ENCODE data around the gene DIP2A. TPM values are rescaled to one million over a fixed set of nuclear protein-coding genes. Genes with fewer than 3 reads are reported as not detected.

Gene DIP2A
- total and polyA plus RNA-seq, 2 experiments from 2014 or later = 18.5 to 36.3 TPM

DNA sequence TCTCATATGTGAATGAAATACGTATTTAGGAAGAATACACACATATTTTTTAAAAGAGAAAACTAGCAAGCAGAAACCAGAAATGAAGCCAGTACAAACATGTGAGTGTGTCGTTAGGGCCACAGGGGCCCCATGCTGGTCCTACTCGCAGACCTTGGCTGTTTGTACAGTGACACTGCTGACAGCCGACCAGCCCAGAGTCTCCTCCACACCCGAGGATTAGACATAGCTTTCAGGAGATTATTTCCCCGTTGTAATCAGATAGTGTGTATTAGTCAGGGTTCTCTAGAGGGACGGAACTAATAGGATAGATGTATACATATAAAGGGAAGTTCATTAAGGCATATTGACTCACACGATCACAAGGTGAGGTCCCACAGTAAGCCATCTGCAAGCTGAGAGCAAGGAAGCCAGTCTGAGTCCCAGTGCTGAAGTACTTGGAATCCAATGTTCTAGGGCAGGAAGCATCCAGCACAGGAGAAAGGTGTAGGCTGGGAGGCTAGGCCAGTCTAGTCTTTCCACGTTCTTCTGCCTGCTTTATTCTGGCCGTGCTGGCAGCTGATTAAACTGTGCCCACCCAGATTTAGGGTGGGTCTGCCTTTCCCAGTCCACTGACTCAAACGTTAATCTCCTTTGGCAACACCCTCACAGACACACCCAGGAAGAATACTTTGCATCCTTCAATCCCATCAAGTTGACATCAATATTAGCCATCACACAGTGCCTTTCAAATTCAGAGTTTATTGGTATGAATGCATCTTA is 51.2 kb downstream of the DIP2A start:
- ATAC-seq = no peak

More for the DNA sequence above, 51.2 kb downstream of the DIP2A start:
- no peaks in the 10 kb centered on the region for H4K20me1 ChIP-seq (replicated peaks; ENCODE audit: insufficient read depth)
- Mint-ChIP-seq H3K27ac (no peak overlapping the region), H3K27me3 (ENCODE audit: insufficient read depth, low read depth, poor library complexity) (no peaks in the 10 kb centered on the region), H3K4me3 (no peak overlapping the region), H3K9me3 (no peaks in the 10 kb centered on the region), H3K36me3 (ENCODE audit: low read depth) (peaks cover 31% of the 10 kb centered on the region), H3K4me1 (no peaks in the 10 kb centered on the region)
- no peak overlapping the region for H3K4me2 ChIP-seq
- no peak overlapping the region for H3K27ac ChIP-seq (ENCODE audit: low read depth)
- no peak for DNase-seq (ENCODE audit: low spot score)
- 0 out of 2 replicates have a peak, but pooled peaks cover 2% of the 10 kb centered on the region for H3F3A ChIP-seq (replicated peaks; ENCODE audit: low read depth)
- no peaks in the 10 kb centered on the region for H3K9me2 ChIP-seq (ENCODE audit: insufficient read depth)
- H3K27me3 ChIP-seq (ENCODE audit: insufficient read depth) = no peaks in the 10 kb centered on the region
- H3K4me3 ChIP-seq = no peak overlapping the region
- no peaks in the 10 kb centered on the region for H3K79me2 ChIP-seq (replicated peaks; ENCODE audit: insufficient read depth)
- TF ChIP-seq ZNF114 (CRISPR knock-in tag; IDR thresholded peaks at IDR 0.05) (no peak), ZNF331 (CRISPR knock-in tag; IDR thresholded peaks at IDR 0.05; ENCODE audit: low read depth) (no peak), NANOG (IDR thresholded peaks at IDR 0.05; ENCODE audit: borderline replicate concordance) (no peak), JUNB (IDR thresholded peaks at IDR 0.05; ENCODE audit: unreplicated experiment) (no peak), STAT1 (IDR thresholded peaks at IDR 0.05; ENCODE audit: unreplicated experiment) (no peak), EZH2phosphoT487 (IDR thresholded peaks at IDR 0.05; ENCODE audit: unreplicated experiment) (no peak), EZH2 (IDR thresholded peaks at IDR 0.05; ENCODE audit: low read depth, unreplicated experiment) (no peak), POLR2AphosphoS5 (IDR thresholded peaks at IDR 0.05; ENCODE audit: low read depth) (no peak), CREB1 (CRISPR knock-in tag; IDR thresholded peaks at IDR 0.05; ENCODE audit: low read depth) (no peak)
- TF ChIP-seq, protein P1, sequence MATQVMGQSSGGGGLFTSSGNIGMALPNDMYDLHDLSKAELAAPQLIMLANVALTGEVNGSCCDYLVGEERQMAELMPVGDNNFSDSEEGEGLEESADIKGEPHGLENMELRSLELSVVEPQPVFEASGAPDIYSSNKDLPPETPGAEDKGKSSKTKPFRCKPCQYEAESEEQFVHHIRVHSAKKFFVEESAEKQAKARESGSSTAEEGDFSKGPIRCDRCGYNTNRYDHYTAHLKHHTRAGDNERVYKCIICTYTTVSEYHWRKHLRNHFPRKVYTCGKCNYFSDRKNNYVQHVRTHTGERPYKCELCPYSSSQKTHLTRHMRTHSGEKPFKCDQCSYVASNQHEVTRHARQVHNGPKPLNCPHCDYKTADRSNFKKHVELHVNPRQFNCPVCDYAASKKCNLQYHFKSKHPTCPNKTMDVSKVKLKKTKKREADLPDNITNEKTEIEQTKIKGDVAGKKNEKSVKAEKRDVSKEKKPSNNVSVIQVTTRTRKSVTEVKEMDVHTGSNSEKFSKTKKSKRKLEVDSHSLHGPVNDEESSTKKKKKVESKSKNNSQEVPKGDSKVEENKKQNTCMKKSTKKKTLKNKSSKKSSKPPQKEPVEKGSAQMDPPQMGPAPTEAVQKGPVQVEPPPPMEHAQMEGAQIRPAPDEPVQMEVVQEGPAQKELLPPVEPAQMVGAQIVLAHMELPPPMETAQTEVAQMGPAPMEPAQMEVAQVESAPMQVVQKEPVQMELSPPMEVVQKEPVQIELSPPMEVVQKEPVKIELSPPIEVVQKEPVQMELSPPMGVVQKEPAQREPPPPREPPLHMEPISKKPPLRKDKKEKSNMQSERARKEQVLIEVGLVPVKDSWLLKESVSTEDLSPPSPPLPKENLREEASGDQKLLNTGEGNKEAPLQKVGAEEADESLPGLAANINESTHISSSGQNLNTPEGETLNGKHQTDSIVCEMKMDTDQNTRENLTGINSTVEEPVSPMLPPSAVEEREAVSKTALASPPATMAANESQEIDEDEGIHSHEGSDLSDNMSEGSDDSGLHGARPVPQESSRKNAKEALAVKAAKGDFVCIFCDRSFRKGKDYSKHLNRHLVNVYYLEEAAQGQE (IDR thresholded peaks at IDR 0.05; ENCODE audit: unreplicated experiment) = no peak
- TF ChIP-seq, protein P2, sequence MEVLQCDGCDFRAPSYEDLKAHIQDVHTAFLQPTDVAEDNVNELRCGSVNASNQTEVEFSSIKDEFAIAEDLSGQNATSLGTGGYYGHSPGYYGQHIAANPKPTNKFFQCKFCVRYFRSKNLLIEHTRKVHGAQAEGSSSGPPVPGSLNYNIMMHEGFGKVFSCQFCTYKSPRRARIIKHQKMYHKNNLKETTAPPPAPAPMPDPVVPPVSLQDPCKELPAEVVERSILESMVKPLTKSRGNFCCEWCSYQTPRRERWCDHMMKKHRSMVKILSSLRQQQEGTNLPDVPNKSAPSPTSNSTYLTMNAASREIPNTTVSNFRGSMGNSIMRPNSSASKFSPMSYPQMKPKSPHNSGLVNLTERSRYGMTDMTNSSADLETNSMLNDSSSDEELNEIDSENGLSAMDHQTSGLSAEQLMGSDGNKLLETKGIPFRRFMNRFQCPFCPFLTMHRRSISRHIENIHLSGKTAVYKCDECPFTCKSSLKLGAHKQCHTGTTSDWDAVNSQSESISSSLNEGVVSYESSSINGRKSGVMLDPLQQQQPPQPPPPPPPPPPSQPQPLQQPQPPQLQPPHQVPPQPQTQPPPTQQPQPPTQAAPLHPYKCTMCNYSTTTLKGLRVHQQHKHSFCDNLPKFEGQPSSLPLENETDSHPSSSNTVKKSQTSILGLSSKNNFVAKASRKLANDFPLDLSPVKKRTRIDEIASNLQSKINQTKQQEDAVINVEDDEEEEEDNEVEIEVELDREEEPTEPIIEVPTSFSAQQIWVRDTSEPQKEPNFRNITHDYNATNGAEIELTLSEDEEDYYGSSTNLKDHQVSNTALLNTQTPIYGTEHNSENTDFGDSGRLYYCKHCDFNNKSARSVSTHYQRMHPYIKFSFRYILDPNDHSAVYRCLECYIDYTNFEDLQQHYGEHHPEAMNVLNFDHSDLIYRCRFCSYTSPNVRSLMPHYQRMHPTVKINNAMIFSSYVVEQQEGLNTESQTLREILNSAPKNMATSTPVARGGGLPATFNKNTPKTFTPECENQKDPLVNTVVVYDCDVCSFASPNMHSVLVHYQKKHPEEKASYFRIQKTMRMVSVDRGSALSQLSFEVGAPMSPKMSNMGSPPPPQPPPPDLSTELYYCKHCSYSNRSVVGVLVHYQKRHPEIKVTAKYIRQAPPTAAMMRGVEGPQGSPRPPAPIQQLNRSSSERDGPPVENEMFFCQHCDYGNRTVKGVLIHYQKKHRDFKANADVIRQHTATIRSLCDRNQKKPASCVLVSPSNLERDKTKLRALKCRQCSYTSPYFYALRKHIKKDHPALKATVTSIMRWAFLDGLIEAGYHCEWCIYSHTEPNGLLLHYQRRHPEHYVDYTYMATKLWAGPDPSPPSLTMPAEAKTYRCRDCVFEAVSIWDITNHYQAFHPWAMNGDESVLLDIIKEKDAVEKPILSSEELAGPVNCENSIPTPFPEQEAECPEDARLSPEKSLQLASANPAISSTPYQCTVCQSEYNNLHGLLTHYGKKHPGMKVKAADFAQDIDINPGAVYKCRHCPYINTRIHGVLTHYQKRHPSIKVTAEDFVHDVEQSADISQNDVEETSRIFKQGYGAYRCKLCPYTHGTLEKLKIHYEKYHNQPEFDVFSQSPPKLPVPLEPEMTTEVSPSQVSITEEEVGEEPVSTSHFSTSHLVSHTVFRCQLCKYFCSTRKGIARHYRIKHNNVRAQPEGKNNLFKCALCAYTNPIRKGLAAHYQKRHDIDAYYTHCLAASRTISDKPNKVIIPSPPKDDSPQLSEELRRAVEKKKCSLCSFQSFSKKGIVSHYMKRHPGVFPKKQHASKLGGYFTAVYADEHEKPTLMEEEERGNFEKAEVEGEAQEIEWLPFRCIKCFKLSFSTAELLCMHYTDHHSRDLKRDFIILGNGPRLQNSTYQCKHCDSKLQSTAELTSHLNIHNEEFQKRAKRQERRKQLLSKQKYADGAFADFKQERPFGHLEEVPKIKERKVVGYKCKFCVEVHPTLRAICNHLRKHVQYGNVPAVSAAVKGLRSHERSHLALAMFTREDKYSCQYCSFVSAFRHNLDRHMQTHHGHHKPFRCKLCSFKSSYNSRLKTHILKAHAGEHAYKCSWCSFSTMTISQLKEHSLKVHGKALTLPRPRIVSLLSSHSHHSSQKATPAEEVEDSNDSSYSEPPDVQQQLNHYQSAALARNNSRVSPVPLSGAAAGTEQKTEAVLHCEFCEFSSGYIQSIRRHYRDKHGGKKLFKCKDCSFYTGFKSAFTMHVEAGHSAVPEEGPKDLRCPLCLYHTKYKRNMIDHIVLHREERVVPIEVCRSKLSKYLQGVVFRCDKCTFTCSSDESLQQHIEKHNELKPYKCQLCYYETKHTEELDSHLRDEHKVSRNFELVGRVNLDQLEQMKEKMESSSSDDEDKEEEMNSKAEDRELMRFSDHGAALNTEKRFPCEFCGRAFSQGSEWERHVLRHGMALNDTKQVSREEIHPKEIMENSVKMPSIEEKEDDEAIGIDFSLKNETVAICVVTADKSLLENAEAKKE (CRISPR knock-in tag; IDR thresholded peaks at IDR 0.05) = no peak
- TF ChIP-seq, protein P3, sequence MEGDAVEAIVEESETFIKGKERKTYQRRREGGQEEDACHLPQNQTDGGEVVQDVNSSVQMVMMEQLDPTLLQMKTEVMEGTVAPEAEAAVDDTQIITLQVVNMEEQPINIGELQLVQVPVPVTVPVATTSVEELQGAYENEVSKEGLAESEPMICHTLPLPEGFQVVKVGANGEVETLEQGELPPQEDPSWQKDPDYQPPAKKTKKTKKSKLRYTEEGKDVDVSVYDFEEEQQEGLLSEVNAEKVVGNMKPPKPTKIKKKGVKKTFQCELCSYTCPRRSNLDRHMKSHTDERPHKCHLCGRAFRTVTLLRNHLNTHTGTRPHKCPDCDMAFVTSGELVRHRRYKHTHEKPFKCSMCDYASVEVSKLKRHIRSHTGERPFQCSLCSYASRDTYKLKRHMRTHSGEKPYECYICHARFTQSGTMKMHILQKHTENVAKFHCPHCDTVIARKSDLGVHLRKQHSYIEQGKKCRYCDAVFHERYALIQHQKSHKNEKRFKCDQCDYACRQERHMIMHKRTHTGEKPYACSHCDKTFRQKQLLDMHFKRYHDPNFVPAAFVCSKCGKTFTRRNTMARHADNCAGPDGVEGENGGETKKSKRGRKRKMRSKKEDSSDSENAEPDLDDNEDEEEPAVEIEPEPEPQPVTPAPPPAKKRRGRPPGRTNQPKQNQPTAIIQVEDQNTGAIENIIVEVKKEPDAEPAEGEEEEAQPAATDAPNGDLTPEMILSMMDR (conservative IDR thresholded peaks at IDR 0.05; ENCODE audit: low read depth in 2 of 2) = no peak
- TF ChIP-seq, protein P4, sequence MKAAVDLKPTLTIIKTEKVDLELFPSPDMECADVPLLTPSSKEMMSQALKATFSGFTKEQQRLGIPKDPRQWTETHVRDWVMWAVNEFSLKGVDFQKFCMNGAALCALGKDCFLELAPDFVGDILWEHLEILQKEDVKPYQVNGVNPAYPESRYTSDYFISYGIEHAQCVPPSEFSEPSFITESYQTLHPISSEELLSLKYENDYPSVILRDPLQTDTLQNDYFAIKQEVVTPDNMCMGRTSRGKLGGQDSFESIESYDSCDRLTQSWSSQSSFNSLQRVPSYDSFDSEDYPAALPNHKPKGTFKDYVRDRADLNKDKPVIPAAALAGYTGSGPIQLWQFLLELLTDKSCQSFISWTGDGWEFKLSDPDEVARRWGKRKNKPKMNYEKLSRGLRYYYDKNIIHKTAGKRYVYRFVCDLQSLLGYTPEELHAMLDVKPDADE (IDR thresholded peaks at IDR 0.05) = no peak
- H3K4me1 ChIP-seq (ENCODE audit: insufficient read depth) = no peaks in the 10 kb centered on the region
- peaks cover 9% of the 10 kb centered on the region; the same call in 1 of the 2 replicates for H3K36me3 ChIP-seq (ENCODE audit: insufficient read depth)
- H2AFZ ChIP-seq = no peak overlapping the region

Data from GM23338 (cell line).